ENCODE data around the gene HEATR1. TPM values are rescaled to one million over a fixed set of nuclear protein-coding genes. Genes with fewer than 3 reads are reported as not detected.

HEATR1 gene
- total RNA-seq, 1 experiment from 2014 or later: 27.6 TPM

GRCh38 chr1:236511735-236512418 lies 92.4 kb downstream of the HEATR1 start:
- BruUV-seq (replicated peaks): no TSS peak
- Histone ChIP-seq H3K36me3 (ENCODE audit: low read depth, low read length) (no peaks in the 10 kb centered on the region), H3K4me3 (ENCODE audit: low read length) (no peak overlapping the region), H3K79me2 (ENCODE audit: low read length) (no peaks in the 10 kb centered on the region), H3K9me2 (replicated peaks; ENCODE audit: low read length) (no peaks in the 10 kb centered on the region), H3K9me3 (ENCODE audit: low read length) (no peaks in the 10 kb centered on the region), H3K4me2 (ENCODE audit: low read length) (no peak overlapping the region), H3K27ac (ENCODE audit: low read length) (no peak overlapping the region), H3K27me3 (ENCODE audit: low read length) (no peaks in the 10 kb centered on the region), H3F3A (ENCODE audit: low read length, unreplicated experiment) (no peaks in the 10 kb centered on the region), H3K9ac (ENCODE audit: low read length) (no peak overlapping the region), H4K20me1 (ENCODE audit: low read length) (no peaks in the 10 kb centered on the region), H3K4me1 (ENCODE audit: insufficient read depth, low read length) (peaks cover 21% of the 10 kb centered on the region), H2AFZ (ENCODE audit: low read length) (no peak overlapping the region)
- ATAC-seq: no peak
- ChIA-PET CTCF (no interaction called here), POLR2A (ENCODE audit: unreplicated experiment) (no interaction called here)
- intact Hi-C loops (cut with micrococcal nuclease): no loop called here
- DNase-seq: no peak
- TF ChIP-seq EZH2 (IDR thresholded peaks at IDR 0.05; ENCODE audit: low read length, unreplicated experiment) (no peak), EZH2phosphoT487 (IDR thresholded peaks at IDR 0.05; ENCODE audit: borderline replicate concordance, low read length) (no peak), CTCF (conservative IDR thresholded peaks at IDR 0.05; ENCODE audit: low read depth, low read length) (no peak)

GRCh38 chr1:236509647-236510401 lies 94.5 kb downstream of the HEATR1 start:
- intact Hi-C loops (cut with micrococcal nuclease): no loop called here
- no peak for ATAC-seq
- Histone ChIP-seq H3K27ac (ENCODE audit: low read length) (no peak overlapping the region), H3K9ac (ENCODE audit: low read length) (no peak overlapping the region), H3F3A (ENCODE audit: low read length, unreplicated experiment) (no peaks in the 10 kb centered on the region), H3K4me2 (ENCODE audit: low read length) (no peak overlapping the region), H4K20me1 (ENCODE audit: low read length) (no peaks in the 10 kb centered on the region), H3K79me2 (ENCODE audit: low read length) (no peaks in the 10 kb centered on the region), H3K9me2 (replicated peaks; ENCODE audit: low read length) (no peaks in the 10 kb centered on the region), H3K27me3 (ENCODE audit: low read length) (no peaks in the 10 kb centered on the region), H2AFZ (ENCODE audit: low read length) (no peak overlapping the region), H3K4me3 (ENCODE audit: low read length) (no peak overlapping the region), H3K4me1 (ENCODE audit: insufficient read depth, low read length) (peaks cover under 1% of the 10 kb centered on the region; the same call in 1 of the 2 replicates), H3K36me3 (ENCODE audit: low read depth, low read length) (no peaks in the 10 kb centered on the region), H3K9me3 (ENCODE audit: low read length) (no peaks in the 10 kb centered on the region)
- POLR2A ChIA-PET (ENCODE audit: unreplicated experiment): no interaction called here
- no TSS peak for BruUV-seq (replicated peaks)
- DNase-seq: no peak
- CTCF ChIA-PET: no interaction called here
- no peak for TF ChIP-seq CTCF (conservative IDR thresholded peaks at IDR 0.05; ENCODE audit: low read depth, low read length)
- no peak for TF ChIP-seq EZH2phosphoT487 (IDR thresholded peaks at IDR 0.05; ENCODE audit: borderline replicate concordance, low read length)
- no peak for TF ChIP-seq EZH2 (IDR thresholded peaks at IDR 0.05; ENCODE audit: low read length, unreplicated experiment)

GRCh38 chr1:236509203-236509602 lies 95.1 kb downstream of the HEATR1 start:
- intact Hi-C loops (cut with micrococcal nuclease): no loop called here
- Histone ChIP-seq H3F3A (ENCODE audit: low read length, unreplicated experiment) (no peaks in the 10 kb centered on the region), H3K36me3 (ENCODE audit: low read depth, low read length) (no peaks in the 10 kb centered on the region), H3K27ac (ENCODE audit: low read length) (no peak overlapping the region), H4K20me1 (ENCODE audit: low read length) (no peaks in the 10 kb centered on the region), H3K4me3 (ENCODE audit: low read length) (no peak overlapping the region), H3K9me2 (replicated peaks; ENCODE audit: low read length) (no peaks in the 10 kb centered on the region), H3K4me2 (ENCODE audit: low read length) (no peak overlapping the region), H3K27me3 (ENCODE audit: low read length) (no peaks in the 10 kb centered on the region), H3K9me3 (ENCODE audit: low read length) (no peaks in the 10 kb centered on the region), H3K79me2 (ENCODE audit: low read length) (no peaks in the 10 kb centered on the region), H3K9ac (ENCODE audit: low read length) (no peak overlapping the region), H2AFZ (ENCODE audit: low read length) (no peak overlapping the region), H3K4me1 (ENCODE audit: insufficient read depth, low read length) (no peaks in the 10 kb centered on the region)
- no peak for ATAC-seq
- no TSS peak for BruUV-seq (replicated peaks)
- CTCF ChIA-PET: no interaction called here
- TF ChIP-seq CTCF (conservative IDR thresholded peaks at IDR 0.05; ENCODE audit: low read depth, low read length) (no peak), EZH2phosphoT487 (IDR thresholded peaks at IDR 0.05; ENCODE audit: borderline replicate concordance, low read length) (no peak), EZH2 (IDR thresholded peaks at IDR 0.05; ENCODE audit: low read length, unreplicated experiment) (no peak)
- no peak for DNase-seq
- POLR2A ChIA-PET (ENCODE audit: unreplicated experiment): no interaction called here

Data from PC-3 (cell line).